GM21423 (cell line): ENCODE data around the gene FBXL16.
"Not testable (repeated sequence)": the region's sequence is repeated elsewhere in the genome, so short reads cannot be mapped to it uniquely, and the experiment has no call there.

Experiments
- ATAC-seq: cut with Tn5 transposase; IDR thresholded peaks from one replicate; pipeline ENCODE4 v1.9.1; 2021; ENCODE audit warnings: mild to moderate bottlenecking, moderate library complexity; ENCODE audit not compliant: unreplicated experiment

FBXL16 gene

GRCh38 chr16:705431-706188 lies at the start of gene FBXL16:
Gene FBXL16, minus strand, starts transcription at chr16:705801. Its CDS starts 8,396 bp downstream, at chr16:697405.
- ATAC-seq = no peak

GRCh38 chr16:754656-755055 lies 49.1 kb upstream of the FBXL16 start:
- ATAC-seq = no peak

- not testable (repeated sequence) for ATAC-seq
Measured at GRCh38 chr16:754121-754607, 48.6 kb upstream of the FBXL16 start.

GRCh38 chr16:752007-752312 lies 46.4 kb upstream of the FBXL16 start:
- no peak for ATAC-seq

GRCh38 chr16:751152-752006 lies 45.8 kb upstream of the FBXL16 start:
- ATAC-seq = no peak

GRCh38 chr16:750485-750884 lies 44.9 kb upstream of the FBXL16 start:
- no peak for ATAC-seq

GRCh38 chr16:749010-749409 lies 43.4 kb upstream of the FBXL16 start:
- ATAC-seq = no peak

GRCh38 chr16:747978-748746 lies 42.6 kb upstream of the FBXL16 start:
- no peak for ATAC-seq

GRCh38 chr16:746637-747036 lies 41.0 kb upstream of the FBXL16 start:
- ATAC-seq = no peak

- no peak for ATAC-seq
Measured at GRCh38 chr16:745739-746138, 40.1 kb upstream of the FBXL16 start.

- no peak for ATAC-seq
Measured at GRCh38 chr16:743794-744500, 38.3 kb upstream of the FBXL16 start.

GRCh38 chr16:742894-743293 lies 37.3 kb upstream of the FBXL16 start:
- ATAC-seq = not testable (repeated sequence)

- no peak for ATAC-seq
Measured at GRCh38 chr16:741986-742629, 36.5 kb upstream of the FBXL16 start.

- peak; percentile 80 for ATAC-seq
Measured at GRCh38 chr16:740764-741505, 35.3 kb upstream of the FBXL16 start, which contains the start of gene CIAO3. Gene CIAO3, minus strand, starts transcription at chr16:740997. Its CDS starts 12 bp downstream, at chr16:740985.

GRCh38 chr16:740459-740763 lies 34.8 kb upstream of the FBXL16 start:
- peak; percentile 10 for ATAC-seq

- no peak for ATAC-seq
Measured at GRCh38 chr16:739560-740458, 34.2 kb upstream of the FBXL16 start.

- no peak for ATAC-seq
Measured at GRCh38 chr16:736936-737481, 31.4 kb upstream of the FBXL16 start.

- no peak for ATAC-seq
Measured at GRCh38 chr16:735982-736453, 30.4 kb upstream of the FBXL16 start.
